Measurements from ENCODE around the gene GNB4.

DNA sequence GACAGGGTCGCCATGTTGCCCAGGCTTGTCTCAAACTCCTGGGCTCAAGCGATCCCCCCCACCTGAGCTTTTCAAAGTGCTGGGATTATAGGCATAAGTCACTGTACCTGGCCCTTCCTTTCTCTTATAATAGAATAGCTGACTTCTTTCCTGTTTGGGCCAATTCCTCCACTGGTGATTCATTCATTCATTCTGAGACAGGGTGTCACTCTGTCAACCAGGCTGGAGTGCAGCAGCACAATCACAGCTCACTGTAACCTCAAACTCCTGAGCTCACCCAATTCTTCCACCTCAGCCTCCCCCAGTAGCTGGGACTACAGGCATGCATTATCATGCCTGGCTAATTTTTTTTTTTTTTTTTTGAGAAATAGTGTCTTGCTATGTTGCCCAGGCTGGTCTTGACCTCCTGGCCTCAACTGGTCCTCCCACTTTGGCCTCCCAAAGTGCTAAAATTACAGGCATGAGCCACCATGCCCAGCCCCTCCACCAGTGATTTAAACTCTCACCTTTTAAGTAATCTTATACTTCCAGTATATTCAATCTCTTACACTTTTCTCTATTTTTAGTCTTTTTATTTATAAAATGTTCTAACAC, 20.9 kb downstream of the GNB4 start:
- TF ChIP-seq POLR2A (IDR thresholded peaks at IDR 0.05; ENCODE audit: low read depth, low read length) (no peak), POLR2AphosphoS5 (IDR thresholded peaks at IDR 0.05; ENCODE audit: low read depth, low read length) (no peak)
